DMS 273 treated with DMSO at 0.1 percent for 48 hours (cell line): ENCODE results near the gene PCNX3.

Source experiments
- DNase-seq: peaks from one replicate; lab custom pipeline; 2025; lab: John Stamatoyannopoulos, UW

The PCNX3 gene

GRCh38 chr11:65615229-65615949 lies at the start of gene PCNX3:
PCNX3 (plus strand) TSS chr11:65615776; CDS start chr11:65616312, 536 bp downstream.
- DNase-seq, result peak; percentile 100

DNA sequence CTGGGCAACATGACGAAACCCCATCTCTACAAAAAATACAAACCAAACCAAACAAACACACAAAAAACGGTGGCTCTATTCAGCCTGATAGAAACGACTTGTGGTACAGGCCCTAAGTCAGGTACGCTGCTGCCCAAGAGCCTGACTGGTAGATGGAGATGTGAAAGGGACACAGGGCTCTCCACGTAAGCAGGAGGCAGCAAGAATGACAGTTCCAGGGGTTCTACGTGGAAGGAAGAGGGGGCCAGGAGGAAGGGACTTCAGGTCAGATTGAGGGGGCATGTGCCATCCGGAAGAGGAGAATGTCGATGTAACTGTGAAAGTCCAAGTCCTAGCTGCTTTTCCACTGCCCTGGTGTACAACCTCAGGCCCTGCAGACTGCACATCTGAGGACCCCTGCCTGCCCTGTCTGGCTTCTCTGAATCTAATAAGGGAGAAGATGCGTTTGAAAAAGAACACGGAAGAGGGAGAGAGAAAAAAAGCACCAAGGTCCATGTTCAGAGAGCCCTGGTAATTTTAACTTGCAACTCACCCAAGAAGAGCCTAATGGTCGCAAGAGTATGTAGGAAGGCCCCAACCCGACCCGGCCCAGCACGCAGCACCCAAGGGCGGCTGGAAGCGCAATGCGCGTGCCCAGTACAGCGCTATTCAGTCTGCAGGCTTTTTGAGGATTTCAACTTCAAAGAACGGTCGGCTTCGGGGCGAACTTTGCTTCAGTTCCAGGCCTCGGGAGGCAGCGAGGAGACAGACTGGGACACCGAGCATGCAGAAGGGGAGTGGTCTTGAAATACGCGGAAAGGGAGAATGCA lies 46.2 kb upstream of the PCNX3 start:
- DNase-seq, result no peak

DNA sequence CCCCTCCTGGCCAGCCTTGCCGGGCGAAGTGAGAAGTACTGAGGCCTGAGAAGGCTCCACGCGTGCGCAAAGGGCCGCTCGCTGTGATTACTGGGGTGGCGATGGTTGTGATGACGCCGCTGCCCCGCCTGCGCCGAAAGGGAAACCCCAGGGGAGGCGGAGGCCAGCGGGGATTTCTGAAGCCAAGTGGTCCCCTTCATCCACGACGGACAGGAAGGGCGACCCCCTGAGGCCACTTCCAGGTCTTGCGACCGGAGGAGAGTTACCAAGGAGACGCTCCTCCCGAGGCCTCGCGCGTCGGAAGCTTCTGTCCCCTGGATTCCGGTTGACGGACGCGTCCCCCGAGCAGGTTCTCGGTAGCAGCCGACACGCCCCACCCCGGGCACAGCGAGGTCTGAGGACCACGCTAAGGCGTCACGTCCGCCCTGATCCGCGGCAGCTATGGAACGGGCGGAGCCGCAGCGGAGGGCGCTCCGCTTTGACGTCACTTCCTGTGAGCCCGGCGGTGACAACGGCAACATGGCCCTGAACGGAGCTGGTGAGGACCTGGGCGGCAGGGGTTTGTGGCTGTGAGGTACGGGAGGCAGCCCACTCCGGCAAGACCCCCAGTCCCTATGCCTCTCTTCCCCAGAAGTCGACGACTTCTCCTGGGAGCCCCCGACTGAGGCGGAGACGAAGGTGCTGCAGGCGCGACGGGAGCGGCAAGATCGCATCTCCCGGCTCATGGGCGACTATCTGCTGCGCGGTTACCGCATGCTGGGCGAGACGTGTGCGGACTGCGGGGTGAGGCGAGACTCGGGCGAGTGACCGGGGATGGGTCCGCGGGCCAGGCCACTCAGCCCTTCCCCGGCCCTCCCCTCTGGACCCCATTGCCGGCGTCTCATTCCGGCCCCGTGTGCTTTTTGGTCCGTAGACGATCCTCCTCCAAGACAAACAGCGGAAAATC lies 45.3 kb upstream of the PCNX3 start, which contains the start of gene ZNRD2:
ZNRD2 (plus strand) TSS at position 505 of the 946 bp plus-strand sequence; CDS start at position 520, 15 bp downstream.
- DNase-seq, result peak; percentile 91

DNA sequence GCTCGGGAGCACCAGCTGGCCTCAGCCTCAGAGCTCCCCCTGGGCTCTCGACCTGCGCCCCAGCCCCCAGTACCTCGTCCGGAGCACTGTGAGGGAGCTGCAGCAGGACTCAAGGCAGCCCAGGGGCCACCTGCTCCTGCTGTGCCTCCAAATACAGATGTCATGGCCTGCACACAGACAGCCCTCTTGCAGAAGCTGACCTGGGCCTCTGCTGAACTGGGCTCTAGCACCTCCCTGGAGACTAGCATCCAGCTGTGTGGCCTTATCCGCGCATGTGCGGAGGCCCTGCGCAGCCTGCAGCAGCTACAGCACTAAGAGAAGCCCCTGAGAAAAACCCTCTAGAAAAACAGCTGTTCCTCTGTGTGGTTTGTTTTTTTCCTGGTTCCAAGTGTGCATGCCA lies 44.2 kb upstream of the PCNX3 start:
- DNase-seq, result no peak

DNA sequence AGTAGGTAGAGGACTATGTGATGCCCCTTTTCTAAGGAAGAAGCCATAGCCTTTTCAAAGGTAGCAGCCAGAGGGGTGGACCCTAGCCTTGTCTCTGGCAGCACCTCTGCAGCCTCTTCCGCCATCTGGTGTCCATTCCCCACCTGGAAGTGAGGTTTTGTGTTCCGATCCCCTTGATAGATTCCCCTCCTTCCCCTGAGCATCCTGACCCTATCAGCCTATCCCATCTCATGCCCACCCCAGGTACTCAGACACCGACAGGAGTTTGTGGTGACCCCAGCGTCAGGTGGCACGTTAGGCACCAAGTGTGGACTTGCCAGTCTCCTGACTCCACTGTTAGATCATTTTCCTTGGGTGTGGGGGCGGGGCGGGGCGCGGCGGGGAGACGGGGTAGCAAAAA lies 43.6 kb upstream of the PCNX3 start:
- DNase-seq, result peak; percentile 32

DNA sequence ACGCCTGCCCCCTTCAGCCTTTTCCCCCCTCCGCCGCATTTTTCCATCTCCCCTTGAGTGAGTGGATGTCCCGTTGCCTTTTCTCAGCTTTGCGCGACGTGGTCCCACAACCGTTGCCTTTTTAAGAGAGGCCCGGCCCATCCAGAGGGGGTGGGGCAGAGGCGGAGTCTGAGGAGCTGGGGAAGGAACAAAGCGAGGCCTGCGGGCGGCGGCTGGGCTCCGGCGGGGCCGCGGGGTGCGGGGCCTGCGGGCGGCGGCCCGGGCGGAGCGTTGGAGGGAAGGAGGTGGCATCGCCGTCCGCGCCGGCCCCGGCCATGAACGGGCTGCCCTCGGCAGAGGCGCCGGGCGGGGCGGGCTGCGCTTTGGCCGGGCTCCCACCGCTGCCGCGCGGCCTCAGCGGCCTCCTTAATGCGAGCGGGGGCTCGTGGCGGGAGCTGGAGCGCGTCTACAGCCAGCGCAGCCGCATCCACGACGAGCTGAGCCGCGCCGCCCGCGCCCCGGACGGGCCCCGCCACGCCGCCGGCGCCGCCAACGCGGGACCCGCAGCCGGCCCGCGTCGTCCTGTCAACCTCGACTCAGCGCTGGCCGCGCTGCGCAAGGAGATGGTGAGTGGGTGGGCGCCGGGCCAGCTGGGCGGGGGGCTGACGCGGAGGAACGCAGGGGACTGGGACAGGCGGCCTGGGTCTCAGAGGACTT lies 43.1 kb upstream of the PCNX3 start, which contains the start of gene FAM89B:
FAM89B (plus strand) TSS at position 183 of the 696 bp plus-strand sequence; CDS start at position 315, 132 bp downstream.
- no peak for DNase-seq

GRCh38 chr11:65573391-65574079 lies 42.0 kb upstream of the PCNX3 start:
- no peak for DNase-seq

DNA sequence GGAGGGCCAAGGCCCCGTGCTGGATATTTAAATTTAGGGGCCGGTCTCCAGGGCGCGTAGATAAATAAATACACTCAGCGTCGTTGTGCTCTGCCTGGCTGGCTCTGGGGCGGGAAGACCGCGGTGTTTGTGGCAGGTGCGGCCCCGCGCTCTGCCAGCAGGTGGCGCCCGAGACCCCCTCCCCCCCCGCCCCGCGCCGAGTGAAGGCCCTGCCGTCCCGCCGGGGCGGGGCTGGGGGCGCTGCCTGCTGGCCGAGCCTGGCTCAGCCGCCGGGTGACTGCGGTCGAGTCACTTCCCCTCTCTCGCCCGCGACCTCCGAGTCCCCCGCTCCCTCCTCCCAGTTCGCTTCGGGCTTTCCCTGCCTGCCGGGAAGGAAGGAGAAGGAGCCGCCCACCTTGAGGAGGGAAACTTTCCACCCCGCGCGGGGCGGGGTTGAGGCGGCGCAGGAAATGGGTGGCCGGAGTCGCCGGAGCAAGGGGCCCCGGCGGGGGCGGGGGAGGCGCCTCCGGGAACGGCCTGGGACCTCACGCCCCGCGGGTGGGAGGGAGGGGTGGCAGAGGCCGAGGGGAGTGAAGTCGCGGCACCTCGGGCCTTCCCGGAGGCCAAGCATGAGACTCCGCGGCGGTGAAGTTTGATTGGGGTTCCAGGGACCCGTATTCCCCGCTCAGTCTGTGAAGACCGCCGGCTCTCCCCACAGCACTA lies 41.3 kb upstream of the PCNX3 start:
- no peak for DNase-seq

- no peak for DNase-seq
Observed at GRCh38 chr11:65574811-65575567, 40.6 kb upstream of the PCNX3 start.

GRCh38 chr11:65575568-65576231 lies 39.9 kb upstream of the PCNX3 start, which contains the start of gene EHBP1L1:
EHBP1L1 (plus strand) TSS chr11:65576053; CDS start chr11:65576303, 250 bp downstream.
- no peak for DNase-seq

DNA sequence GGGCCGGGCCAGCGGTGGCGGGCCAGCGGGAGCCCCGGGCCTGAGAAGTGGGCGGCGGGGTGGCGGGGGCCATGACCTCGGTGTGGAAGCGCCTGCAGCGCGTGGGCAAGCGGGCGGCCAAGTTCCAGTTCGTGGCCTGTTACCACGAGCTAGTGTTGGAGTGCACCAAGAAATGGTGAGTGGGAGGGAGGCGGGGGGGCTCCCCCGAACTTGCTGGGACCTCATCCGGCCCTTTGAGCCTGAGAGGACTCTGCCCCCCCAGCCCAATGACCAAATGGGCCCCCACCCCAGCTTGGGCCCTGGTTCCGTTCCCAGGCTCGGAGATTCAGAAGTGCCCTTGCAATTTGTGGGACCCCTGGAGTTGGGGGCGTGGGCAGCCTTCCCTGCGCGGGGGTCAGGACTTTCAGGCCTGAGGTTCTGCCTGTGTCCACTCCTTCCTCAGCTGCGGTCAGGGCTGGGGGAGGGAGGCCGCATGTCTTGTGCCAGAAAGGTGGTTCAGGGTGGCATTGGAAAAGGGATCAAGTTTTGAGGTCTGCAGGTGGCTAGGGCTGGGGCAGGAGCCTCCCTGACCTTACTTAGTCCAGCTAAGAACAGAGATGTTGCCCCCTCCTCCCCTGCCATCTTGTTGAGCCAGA lies 39.2 kb upstream of the PCNX3 start:
- no peak for DNase-seq

- no peak for DNase-seq
Observed at GRCh38 chr11:65576867-65577755, 38.5 kb upstream of the PCNX3 start.

DNA sequence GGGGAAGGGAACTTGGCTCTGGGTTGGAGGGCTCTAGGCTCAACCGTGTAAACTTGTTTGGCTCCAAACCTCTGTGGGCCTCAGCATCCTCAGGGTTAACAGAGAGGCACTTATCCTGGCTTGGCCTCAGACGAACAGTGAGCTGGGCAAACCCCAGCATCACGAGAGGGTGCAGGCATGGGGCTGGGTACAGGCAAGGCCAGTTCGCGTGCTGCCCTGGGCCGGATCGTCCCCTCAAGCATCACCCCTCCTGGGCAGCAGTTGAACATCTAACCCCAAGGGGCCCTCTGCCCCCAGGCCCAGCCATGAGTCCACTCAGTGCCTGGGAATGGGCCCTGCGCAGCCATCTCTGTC lies 37.8 kb upstream of the PCNX3 start:
- DNase-seq, result no peak

DNA sequence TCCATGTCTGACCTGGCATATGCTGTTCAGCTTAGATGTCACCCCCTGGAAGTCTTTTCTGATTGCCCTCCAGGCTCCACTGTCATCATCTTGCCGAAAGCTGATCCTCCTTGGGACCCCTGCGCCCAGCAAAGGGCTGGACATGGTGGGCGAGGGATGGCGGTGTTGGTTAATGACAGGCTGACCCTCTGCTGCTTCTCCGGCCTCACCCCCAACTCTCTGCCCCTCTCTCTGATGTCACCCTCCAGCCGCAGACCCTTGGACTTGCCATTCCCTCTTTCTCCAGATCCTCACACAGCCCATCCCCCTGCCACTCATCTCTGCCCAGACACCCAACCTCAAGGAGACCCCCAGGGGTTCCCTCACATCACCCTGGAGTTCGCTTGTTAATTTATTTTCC lies 37.4 kb upstream of the PCNX3 start:
- no peak for DNase-seq

DNA sequence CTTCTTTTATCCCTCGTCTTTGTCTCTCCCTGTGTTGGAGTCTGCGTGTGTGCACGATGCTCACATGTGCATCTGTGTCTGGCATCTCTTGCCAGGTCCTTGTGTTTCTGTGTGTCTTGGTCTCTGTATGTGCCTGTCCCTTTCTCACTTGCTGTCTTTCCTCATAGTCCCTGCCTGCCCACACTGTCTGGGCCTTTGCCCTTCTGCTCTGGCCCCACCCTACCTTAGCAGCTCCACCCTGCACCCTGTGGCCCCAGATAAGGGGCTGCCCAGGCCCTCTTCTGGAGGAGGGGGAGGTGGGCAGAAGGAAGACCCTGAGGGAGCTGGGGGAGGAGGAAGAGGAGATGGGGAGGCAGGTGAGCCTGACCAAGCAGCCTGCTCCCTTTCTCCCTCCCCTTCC lies 36.9 kb upstream of the PCNX3 start:
- no peak for DNase-seq

GRCh38 chr11:65579291-65579690 lies 36.3 kb upstream of the PCNX3 start:
- DNase-seq, result no peak

GRCh38 chr11:65580031-65580692 lies 35.4 kb upstream of the PCNX3 start:
- no peak for DNase-seq
